Colon (tissue), 2 donors: ENCODE results near the gene SSU72.

Experiments
- FAIRE-seq: peaks from 2 replicates; lab custom pipeline; 2012; peaks lifted over from hg19 to GRCh38; lab: Jason Lieb, UNC
- donor health status: control.
- donor health status: control.

SSU72 gene

GRCh38 chr1:1610796-1611195, 36.1 kb upstream of the SSU72 start:
- FAIRE-seq, result no peak

GRCh38 chr1:1609822-1610485, 35.3 kb upstream of the SSU72 start:
- no peak for FAIRE-seq

GRCh38 chr1:1606232-1606631, 31.6 kb upstream of the SSU72 start:
- FAIRE-seq, result no peak

- FAIRE-seq, result no peak
Measured at GRCh38 chr1:1605724-1606123, 31.1 kb upstream of the SSU72 start.

- no peak for FAIRE-seq
Measured at GRCh38 chr1:1605034-1605591, 30.4 kb upstream of the SSU72 start.

- no peak for FAIRE-seq
Measured at GRCh38 chr1:1604374-1605033, 29.8 kb upstream of the SSU72 start.

- FAIRE-seq, result no peak
Measured at GRCh38 chr1:1603671-1604373, 29.2 kb upstream of the SSU72 start.

GRCh38 chr1:1602968-1603506, 28.4 kb upstream of the SSU72 start:
- FAIRE-seq, result no peak

- FAIRE-seq, result no peak
Measured at GRCh38 chr1:1602304-1602967, 27.8 kb upstream of the SSU72 start.

- FAIRE-seq, result no peak
Measured at GRCh38 chr1:1601564-1602303, 27.1 kb upstream of the SSU72 start.

- no peak for FAIRE-seq
Measured at GRCh38 chr1:1600861-1601563, 26.3 kb upstream of the SSU72 start.

GRCh38 chr1:1599935-1600860, 25.5 kb upstream of the SSU72 start, which contains the start of gene FNDC10:
TSS of gene FNDC10 (minus strand) at chr1:1600135. CDS start at chr1:1600015, 120 bp downstream.
- FAIRE-seq, result no peak

GRCh38 chr1:1599030-1599934, 24.6 kb upstream of the SSU72 start:
- no peak for FAIRE-seq

- FAIRE-seq, result no peak
Measured at GRCh38 chr1:1598720-1599029, 24.0 kb upstream of the SSU72 start.

GRCh38 chr1:1598051-1598719, 23.5 kb upstream of the SSU72 start:
- no peak for FAIRE-seq

- FAIRE-seq, result no peak
Measured at GRCh38 chr1:1597275-1597930, 22.7 kb upstream of the SSU72 start.

GRCh38 chr1:1596493-1597274, 22.0 kb upstream of the SSU72 start:
- FAIRE-seq, result no peak
